ENCODE measurements around the gene RITA1.
"Not testable (repeated sequence)": the region's sequence is repeated elsewhere in the genome, so short reads cannot be mapped to it uniquely, and the experiment has no call there.

The RITA1 gene, protein sequence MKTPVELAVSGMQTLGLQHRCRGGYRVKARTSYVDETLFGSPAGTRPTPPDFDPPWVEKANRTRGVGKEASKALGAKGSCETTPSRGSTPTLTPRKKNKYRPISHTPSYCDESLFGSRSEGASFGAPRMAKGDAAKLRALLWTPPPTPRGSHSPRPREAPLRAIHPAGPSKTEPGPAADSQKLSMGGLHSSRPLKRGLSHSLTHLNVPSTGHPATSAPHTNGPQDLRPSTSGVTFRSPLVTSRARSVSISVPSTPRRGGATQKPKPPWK

DNA sequence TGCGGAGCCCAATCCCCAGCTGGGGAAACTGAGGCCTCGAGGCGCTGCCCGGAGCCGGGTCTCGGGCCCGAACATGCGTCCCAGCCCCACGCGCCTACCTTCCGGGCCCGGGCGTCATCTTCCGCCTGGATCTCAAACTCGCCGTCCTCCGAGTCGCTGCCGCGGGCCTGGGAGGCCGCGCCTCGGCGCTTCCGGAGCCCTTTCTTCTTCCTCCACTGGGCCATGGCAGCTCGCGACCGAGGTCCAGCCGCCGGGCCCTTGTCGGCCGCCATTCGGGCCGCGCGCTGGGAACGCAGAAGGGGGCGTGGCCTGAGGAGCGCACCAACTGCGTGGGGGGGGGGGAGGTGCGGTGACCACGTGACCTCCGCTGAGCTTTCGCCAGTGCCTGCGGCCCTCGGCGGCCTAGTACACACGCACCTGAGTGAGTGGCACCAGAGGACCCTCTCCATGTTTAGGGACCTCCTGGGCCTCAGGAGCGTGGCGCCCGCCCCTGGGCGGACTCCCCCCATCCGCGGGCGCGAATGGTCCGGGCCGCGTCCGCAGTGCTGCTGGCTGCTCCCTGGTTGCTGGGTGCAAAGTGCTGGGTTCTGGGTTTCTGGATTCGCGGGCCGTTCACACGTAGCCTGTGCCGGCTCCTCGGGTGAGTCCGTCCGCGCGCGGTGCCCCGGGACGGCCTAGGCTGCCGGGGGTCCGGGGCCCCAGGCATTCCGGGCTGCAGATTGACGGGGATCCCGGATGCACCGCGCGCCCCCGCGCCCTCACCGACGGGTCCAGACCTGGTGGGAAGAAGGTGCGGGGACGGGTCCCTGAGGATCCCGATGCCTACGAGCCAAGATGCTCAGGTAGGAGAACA lies at the start of gene RITA1, which contains the start of gene DDX54:
RITA1 (plus strand) TSS at position 542 of the 853 bp plus-strand sequence. CDS start 1,026 bp downstream, outside the sequence.
DDX54 (minus strand) TSS at position 299 of the 853 bp plus-strand sequence; CDS start at position 272, 27 bp downstream.
- peaks cover 35% of the 10 kb centered on the region for H3K4me1 Mint-ChIP-seq

GRCh38 chr12:113136128-113136989 lies 49.2 kb upstream of the RITA1 start:
- peak; percentile 79 for ATAC-seq
- Mint-ChIP-seq H3K27ac (peak overlapping the region in 1 of 2 donors; percentile 94), H3K27me3 (peaks cover 8% of the 10 kb centered on the region), H3K4me1 (peaks cover 35% of the 10 kb centered on the region), H3K9me3 (no peaks in the 10 kb centered on the region), H3K4me3 (peak overlapping the region; percentile 82 to 90)
- peak; percentile 69 to 75 for DNase-seq

More for the DNA sequence above, at the start of gene RITA1, which contains the start of gene DDX54:
- ATAC-seq = peak; percentile 64
- peak; percentile 80 to 87 for DNase-seq
- no peaks in the 10 kb centered on the region for H3K27me3 Mint-ChIP-seq
- H3K9me3 Mint-ChIP-seq = no peaks in the 10 kb centered on the region
- peak within 1 kb of the TSS; percentile 94 to 96 for H3K4me3 Mint-ChIP-seq
- peak within 1 kb of the TSS; percentile 97 to 99 for H3K27ac Mint-ChIP-seq

GRCh38 chr12:113136990-113137511 lies 48.5 kb upstream of the RITA1 start:
- H3K27ac Mint-ChIP-seq = peak overlapping the region in 1 of 2 donors; percentile 34
- no peak for DNase-seq
- no peak for ATAC-seq
- H3K9me3 Mint-ChIP-seq = no peaks in the 10 kb centered on the region
- no peak overlapping the region for H3K4me3 Mint-ChIP-seq
- peaks cover 8% of the 10 kb centered on the region for H3K27me3 Mint-ChIP-seq
- peaks cover 35% of the 10 kb centered on the region for H3K4me1 Mint-ChIP-seq

GRCh38 chr12:113137861-113138783 lies 47.4 kb upstream of the RITA1 start:
- Mint-ChIP-seq H3K27ac (no peak overlapping the region), H3K4me3 (no peak overlapping the region), H3K9me3 (no peaks in the 10 kb centered on the region), H3K27me3 (peaks cover 8% of the 10 kb centered on the region), H3K4me1 (peaks cover 43% of the 10 kb centered on the region)
- DNase-seq (no peak), ATAC-seq (no peak)

- Mint-ChIP-seq H3K9me3 (no peaks in the 10 kb centered on the region), H3K4me1 (peaks cover 43% of the 10 kb centered on the region), H3K27me3 (peaks cover 8% of the 10 kb centered on the region), H3K4me3 (no peak overlapping the region), H3K27ac (peak overlapping the region in 1 of 2 donors; percentile 44)
- ATAC-seq (no peak), DNase-seq (no peak)
These were observed 46.7 kb upstream of the RITA1 start for GRCh38 chr12:113138826-113139225.

DNA sequence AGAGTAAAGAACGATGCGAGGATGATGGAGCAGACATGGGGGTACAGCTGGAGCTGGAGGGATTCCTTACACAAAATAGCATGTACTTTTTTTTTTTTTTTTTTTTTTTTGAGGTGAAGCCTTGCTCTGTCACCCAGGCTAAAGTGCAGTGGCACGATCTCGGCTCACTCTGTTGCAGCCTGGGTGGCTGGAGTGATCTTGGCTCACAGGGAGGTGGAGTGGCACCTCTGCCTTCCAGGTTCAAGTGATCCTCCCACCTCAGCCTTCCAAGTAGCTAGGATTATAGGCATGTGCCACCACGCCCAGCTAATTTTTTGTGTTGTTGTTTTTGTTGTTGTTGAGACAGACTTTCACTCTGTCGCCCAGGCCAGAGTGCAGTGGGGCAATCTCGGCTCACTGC lies 44.8 kb upstream of the RITA1 start:
- DNase-seq (no peak), ATAC-seq (no peak)
- Mint-ChIP-seq H3K27me3 (no peaks in the 10 kb centered on the region), H3K9me3 (no peaks in the 10 kb centered on the region), H3K27ac (no peak overlapping the region), H3K4me1 (peaks cover 32% of the 10 kb centered on the region), H3K4me3 (no peak overlapping the region)

DNA sequence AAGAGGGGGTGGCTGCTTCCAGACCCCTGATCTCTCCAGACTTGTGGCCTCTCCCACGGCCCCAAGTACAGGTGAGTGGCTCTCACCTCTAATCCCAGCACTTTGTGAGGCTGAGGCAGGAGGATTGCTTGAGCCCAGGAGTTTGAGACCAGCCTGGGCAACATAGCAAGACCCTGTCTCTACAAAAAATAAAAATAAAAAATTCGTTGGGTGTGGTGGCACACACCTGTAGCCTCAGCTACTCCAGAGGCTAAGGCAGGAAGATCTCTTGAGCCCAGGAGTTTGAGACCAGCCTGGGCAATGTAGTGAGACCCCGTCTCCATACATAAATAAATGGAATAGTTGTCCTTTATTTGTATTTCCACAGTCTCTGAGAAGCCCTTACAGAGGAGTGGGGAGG lies 43.8 kb upstream of the RITA1 start:
- peaks cover 22% of the 10 kb centered on the region for H3K4me1 Mint-ChIP-seq
- H3K27me3 Mint-ChIP-seq, DNase-seq, H3K4me3 Mint-ChIP-seq, H3K27ac Mint-ChIP-seq, H3K9me3 Mint-ChIP-seq, ATAC-seq: not testable (repeated sequence)

GRCh38 chr12:113142173-113142885 lies 43.2 kb upstream of the RITA1 start:
- ATAC-seq (peak; percentile 52), DNase-seq (peak in 1 of 2 donors; percentile 17)
- H3K4me1 Mint-ChIP-seq = peaks cover 18% of the 10 kb centered on the region
- no peaks in the 10 kb centered on the region for H3K9me3 Mint-ChIP-seq
- no peak overlapping the region for H3K4me3 Mint-ChIP-seq
- H3K27ac Mint-ChIP-seq = peak overlapping the region; percentile 76 to 91
- no peaks in the 10 kb centered on the region for H3K27me3 Mint-ChIP-seq

GRCh38 chr12:113142886-113143332 lies 42.6 kb upstream of the RITA1 start:
- H3K4me3 Mint-ChIP-seq = no peak overlapping the region
- ATAC-seq (no peak), DNase-seq (no peak)
- no peaks in the 10 kb centered on the region for H3K27me3 Mint-ChIP-seq
- no peak overlapping the region for H3K27ac Mint-ChIP-seq
- H3K9me3 Mint-ChIP-seq = no peaks in the 10 kb centered on the region
- peaks cover 16% of the 10 kb centered on the region for H3K4me1 Mint-ChIP-seq

- no peak for DNase-seq
- Mint-ChIP-seq H3K9me3 (no peaks in the 10 kb centered on the region), H3K27me3 (no peaks in the 10 kb centered on the region), H3K4me3 (no peak overlapping the region), H3K4me1 (peaks cover 13% of the 10 kb centered on the region), H3K27ac (no peak overlapping the region)
- no peak for ATAC-seq
These were observed 41.6 kb upstream of the RITA1 start for GRCh38 chr12:113143959-113144358.

DNA sequence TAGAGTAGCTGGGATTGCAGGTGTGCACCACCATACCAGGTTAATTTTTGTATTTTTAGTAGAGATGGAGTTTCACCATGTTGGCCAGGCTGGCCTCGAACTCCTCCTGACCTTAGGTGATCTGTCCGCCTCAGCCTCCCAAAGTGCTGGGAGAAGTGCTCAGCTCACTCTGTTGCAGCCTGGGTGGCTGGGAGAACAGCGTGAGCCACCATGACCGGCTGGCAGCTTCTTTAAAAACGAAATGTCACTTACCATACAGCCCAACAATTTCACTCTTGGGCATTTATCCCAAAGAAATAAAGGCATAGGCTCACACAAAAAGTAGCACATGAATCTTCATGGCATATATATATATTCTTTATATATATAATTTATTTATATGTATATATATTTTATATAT lies 40.7 kb upstream of the RITA1 start:
- H3K4me3 Mint-ChIP-seq = no peak overlapping the region
- no peaks in the 10 kb centered on the region for H3K9me3 Mint-ChIP-seq
- peaks cover 16% of the 10 kb centered on the region for H3K4me1 Mint-ChIP-seq
- H3K27ac Mint-ChIP-seq = no peak overlapping the region
- H3K27me3 Mint-ChIP-seq = no peaks in the 10 kb centered on the region
- ATAC-seq (no peak), DNase-seq (no peak)

DNA sequence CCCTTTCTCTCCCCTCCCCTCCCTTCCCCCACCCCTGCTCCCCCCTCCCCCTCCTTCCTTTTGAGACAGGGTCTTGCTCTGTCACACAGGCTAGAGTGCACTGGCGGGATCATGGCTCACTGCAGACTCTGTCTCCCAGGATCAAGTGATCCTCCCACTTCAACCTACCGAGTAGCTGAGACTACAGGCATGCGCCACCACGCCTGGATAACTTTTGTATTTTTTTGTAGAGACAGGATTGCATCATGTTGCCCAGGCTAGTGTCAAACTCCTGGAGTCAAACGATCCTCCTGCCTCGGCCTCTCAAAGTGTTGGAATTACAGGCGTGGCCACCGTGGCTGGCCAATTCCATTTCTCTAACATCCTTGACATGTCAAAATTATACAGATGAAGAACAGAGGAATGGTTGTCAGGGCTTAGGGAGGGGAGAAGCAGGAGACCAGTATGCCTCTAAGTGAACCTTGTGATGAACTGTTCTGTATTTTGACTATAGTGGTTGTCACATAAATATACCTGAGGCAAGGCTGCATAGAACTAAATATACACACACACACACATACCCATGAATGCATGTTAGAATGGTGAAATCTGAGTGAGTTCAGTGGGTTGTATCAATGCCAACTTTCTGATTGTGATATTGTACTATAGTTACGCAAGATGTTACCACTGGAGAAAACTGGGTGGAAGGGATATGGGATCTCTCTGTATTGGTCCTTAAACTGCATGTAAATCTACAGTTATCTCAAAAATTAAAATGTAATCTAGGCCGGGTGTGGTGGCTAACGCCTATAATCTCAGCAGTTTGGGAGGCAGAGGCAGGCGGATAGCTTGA lies 39.6 kb upstream of the RITA1 start:
- Mint-ChIP-seq H3K27me3 (peaks cover 7% of the 10 kb centered on the region), H3K9me3 (no peaks in the 10 kb centered on the region), H3K4me1 (peaks cover 18% of the 10 kb centered on the region), H3K4me3 (no peak overlapping the region), H3K27ac (no peak overlapping the region)
- no peak for DNase-seq
- ATAC-seq = no peak

- DNase-seq (no peak), ATAC-seq (no peak)
- peaks cover 17% of the 10 kb centered on the region for H3K4me1 Mint-ChIP-seq
- H3K27ac Mint-ChIP-seq = no peak overlapping the region
- H3K4me3 Mint-ChIP-seq = no peak overlapping the region
- H3K9me3 Mint-ChIP-seq = no peaks in the 10 kb centered on the region
- peaks cover 11% of the 10 kb centered on the region for H3K27me3 Mint-ChIP-seq
These were observed 38.5 kb upstream of the RITA1 start for GRCh38 chr12:113146999-113147398.

All from stimulated activated naive CD8-positive, alpha-beta T cell treated with anti-CD3 and anti-CD28 coated beads, Interleukin-15, amount 100 ng/mL, for 72 hours (primary cell).